Ishikawa (cell line): ENCODE results near the gene GOLGA5.

Experiments
- CEBPB ChIP-seq: IDR thresholded peaks from 2 replicates; pipeline ENCODE4 v1.6.1; 2012
- CREB1 ChIP-seq: IDR thresholded peaks from 2 replicates; pipeline ENCODE4 v1.6.1; 2012; ENCODE audit warnings: low read depth
- EGR1 ChIP-seq: IDR thresholded peaks from 2 replicates; pipeline ENCODE4 v1.6.1; 2012
- EP300 ChIP-seq: IDR thresholded peaks from 2 replicates; pipeline ENCODE4 v1.6.1; 2012; ENCODE audit warnings: borderline replicate concordance
- FOXM1 ChIP-seq: IDR thresholded peaks from 2 replicates; pipeline ENCODE4 v1.6.1; 2012; ENCODE audit warnings: low read depth, borderline replicate concordance
- NFIC ChIP-seq: IDR thresholded peaks from 2 replicates; pipeline ENCODE4 v1.6.1; 2012
- RAD21 ChIP-seq: IDR thresholded peaks from 2 replicates; pipeline ENCODE4 v1.6.1; 2012; ENCODE audit warnings: low read depth
- TAF1 ChIP-seq: IDR thresholded peaks from 2 replicates; pipeline ENCODE4 v1.6.1; 2012; ENCODE audit warnings: low read depth, mild to moderate bottlenecking
- TCF12 ChIP-seq: IDR thresholded peaks from 2 replicates; pipeline ENCODE4 v1.6.1; 2012; ENCODE audit warnings: low read depth
- TEAD4 ChIP-seq: IDR thresholded peaks from 2 replicates; pipeline ENCODE4 v1.6.1; 2012
- YY1 ChIP-seq: IDR thresholded peaks from 2 replicates; pipeline ENCODE4 v1.6.1; 2012; ENCODE audit warnings: low read depth
- ZBTB7A ChIP-seq: IDR thresholded peaks from 2 replicates; pipeline ENCODE4 v1.6.1; 2012; ENCODE audit warnings: low read depth
- TF ChIP-seq, protein P1 (sequence below): IDR thresholded peaks from 2 replicates; pipeline ENCODE4 v1.6.1; 2012
- TF ChIP-seq, protein P2 (sequence below): IDR thresholded peaks from 2 replicates; pipeline ENCODE4 v1.6.1; 2012
- TF ChIP-seq, protein P3 (sequence below): IDR thresholded peaks from 2 replicates; pipeline ENCODE4 v1.6.1; 2012; ENCODE audit warnings: low read depth, mild to moderate bottlenecking

The GOLGA5 gene

DNA sequence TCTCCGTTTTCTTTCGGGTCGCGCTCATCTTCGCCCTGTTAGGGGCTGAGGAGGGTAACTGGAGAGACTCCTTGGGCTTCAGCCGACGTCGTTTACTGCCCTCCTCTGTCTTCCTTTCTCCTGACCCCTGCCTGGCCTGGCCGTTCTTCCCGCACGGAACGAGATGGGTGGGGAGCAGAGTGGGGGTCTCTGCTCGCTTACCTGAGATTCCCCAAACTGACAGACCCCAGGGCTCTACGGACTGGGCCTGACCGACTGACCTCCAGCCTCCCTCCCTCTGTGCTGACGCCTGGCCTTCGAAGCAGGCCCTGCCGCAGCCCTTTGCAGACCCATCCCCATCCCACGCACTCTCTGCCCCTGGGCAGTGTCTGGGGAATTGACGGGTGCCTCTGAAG lies 439 bp downstream of the GOLGA5 start:
- TF ChIP-seq TAF1 (0 out of 2 replicates have a peak, but pooled peaks have one; percentile 38), ZBTB7A (no peak)

- TF ChIP-seq CEBPB (no peak), FOXM1 (no peak), TEAD4 (no peak), RAD21 (no peak), NFIC (no peak), YY1 (no peak), EP300 (no peak)
- TF ChIP-seq, protein P1, sequence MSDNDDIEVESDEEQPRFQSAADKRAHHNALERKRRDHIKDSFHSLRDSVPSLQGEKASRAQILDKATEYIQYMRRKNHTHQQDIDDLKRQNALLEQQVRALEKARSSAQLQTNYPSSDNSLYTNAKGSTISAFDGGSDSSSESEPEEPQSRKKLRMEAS, result no peak
Observed at GRCh38 chr14:92794961-92795360, 856 bp downstream of the GOLGA5 start.

- TF ChIP-seq TEAD4 (no peak), ZBTB7A (no peak), TAF1 (no peak), TCF12 (no peak), EP300 (no peak), YY1 (no peak), CREB1 (no peak), EGR1 (no peak), RAD21 (no peak), FOXM1 (no peak), NFIC (no peak), CEBPB (no peak)
- TF ChIP-seq, protein P2, sequence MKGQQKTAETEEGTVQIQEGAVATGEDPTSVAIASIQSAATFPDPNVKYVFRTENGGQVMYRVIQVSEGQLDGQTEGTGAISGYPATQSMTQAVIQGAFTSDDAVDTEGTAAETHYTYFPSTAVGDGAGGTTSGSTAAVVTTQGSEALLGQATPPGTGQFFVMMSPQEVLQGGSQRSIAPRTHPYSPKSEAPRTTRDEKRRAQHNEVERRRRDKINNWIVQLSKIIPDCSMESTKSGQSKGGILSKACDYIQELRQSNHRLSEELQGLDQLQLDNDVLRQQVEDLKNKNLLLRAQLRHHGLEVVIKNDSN, result no peak
- TF ChIP-seq, protein P3, sequence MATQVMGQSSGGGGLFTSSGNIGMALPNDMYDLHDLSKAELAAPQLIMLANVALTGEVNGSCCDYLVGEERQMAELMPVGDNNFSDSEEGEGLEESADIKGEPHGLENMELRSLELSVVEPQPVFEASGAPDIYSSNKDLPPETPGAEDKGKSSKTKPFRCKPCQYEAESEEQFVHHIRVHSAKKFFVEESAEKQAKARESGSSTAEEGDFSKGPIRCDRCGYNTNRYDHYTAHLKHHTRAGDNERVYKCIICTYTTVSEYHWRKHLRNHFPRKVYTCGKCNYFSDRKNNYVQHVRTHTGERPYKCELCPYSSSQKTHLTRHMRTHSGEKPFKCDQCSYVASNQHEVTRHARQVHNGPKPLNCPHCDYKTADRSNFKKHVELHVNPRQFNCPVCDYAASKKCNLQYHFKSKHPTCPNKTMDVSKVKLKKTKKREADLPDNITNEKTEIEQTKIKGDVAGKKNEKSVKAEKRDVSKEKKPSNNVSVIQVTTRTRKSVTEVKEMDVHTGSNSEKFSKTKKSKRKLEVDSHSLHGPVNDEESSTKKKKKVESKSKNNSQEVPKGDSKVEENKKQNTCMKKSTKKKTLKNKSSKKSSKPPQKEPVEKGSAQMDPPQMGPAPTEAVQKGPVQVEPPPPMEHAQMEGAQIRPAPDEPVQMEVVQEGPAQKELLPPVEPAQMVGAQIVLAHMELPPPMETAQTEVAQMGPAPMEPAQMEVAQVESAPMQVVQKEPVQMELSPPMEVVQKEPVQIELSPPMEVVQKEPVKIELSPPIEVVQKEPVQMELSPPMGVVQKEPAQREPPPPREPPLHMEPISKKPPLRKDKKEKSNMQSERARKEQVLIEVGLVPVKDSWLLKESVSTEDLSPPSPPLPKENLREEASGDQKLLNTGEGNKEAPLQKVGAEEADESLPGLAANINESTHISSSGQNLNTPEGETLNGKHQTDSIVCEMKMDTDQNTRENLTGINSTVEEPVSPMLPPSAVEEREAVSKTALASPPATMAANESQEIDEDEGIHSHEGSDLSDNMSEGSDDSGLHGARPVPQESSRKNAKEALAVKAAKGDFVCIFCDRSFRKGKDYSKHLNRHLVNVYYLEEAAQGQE, result no peak
- TF ChIP-seq, protein P1, result no peak
Observed at GRCh38 chr14:92797935-92798653, 4.0 kb downstream of the GOLGA5 start.

DNA sequence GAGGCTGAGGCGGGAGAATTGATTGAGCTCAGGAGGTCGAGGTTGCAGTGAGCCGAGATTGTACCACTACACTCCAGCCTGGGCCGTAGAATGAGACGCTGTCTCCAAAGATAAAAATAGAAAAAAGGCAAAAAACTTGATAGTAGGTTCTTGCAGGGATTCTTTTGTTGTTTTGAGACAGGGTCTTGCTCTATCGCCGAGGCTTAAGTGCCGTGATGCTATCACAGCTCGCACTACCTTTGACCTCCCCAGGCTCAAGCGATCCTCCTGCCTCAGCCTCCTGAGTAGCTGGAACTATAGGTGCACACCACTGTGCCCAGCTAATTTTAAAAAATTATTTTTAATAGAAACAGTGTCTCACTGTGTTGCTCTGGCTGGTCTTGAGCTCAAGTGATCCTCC lies 4.7 kb downstream of the GOLGA5 start:
- no peak for TF ChIP-seq ZBTB7A
- TF ChIP-seq, protein P2, result no peak
- no peak for TF ChIP-seq TAF1
- no peak for TF ChIP-seq TEAD4
- no peak for TF ChIP-seq FOXM1
- TF ChIP-seq NFIC, result no peak
- TF ChIP-seq, protein P1, result no peak
- TF ChIP-seq EGR1, result no peak
- TF ChIP-seq EP300, result no peak
- TF ChIP-seq TCF12, result no peak
- TF ChIP-seq RAD21, result no peak
- no peak for TF ChIP-seq CREB1
- TF ChIP-seq YY1, result no peak

DNA sequence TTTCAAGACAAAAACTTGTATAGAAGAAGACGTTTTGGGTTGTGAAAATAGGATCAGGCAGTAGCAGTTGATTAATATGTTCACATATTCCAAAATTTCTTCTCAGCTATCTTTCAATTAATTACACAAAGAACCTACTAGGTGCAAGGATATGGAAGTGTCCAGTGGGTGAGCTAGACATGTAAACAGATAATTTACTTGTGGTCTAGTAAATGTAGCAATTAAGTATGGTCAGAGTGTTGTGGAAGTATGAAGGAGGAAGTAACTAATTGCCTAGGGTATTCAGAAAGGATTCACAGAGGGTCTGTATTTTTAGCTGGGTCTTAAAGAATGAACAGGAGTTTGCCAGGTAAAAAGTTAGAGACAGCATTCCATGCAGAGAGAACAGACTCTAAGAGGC lies 5.9 kb downstream of the GOLGA5 start:
- TF ChIP-seq, protein P3, result no peak
- TF ChIP-seq EP300 (no peak), EGR1 (no peak), NFIC (no peak), YY1 (no peak), RAD21 (no peak), TAF1 (no peak), FOXM1 (no peak)

GRCh38 chr14:92800525-92800924 lies 6.4 kb downstream of the GOLGA5 start:
- no peak for TF ChIP-seq EP300
- TF ChIP-seq, protein P1, result no peak
- TF ChIP-seq, protein P2, result no peak
